ENCODE data around the gene CD86. TPM values are rescaled to one million over a fixed set of nuclear protein-coding genes. Genes with fewer than 3 reads are reported as not detected.

Gene CD86
- total and polyA plus RNA-seq, 2 of the 8 experiments (the other 6 are each of a cell fraction or from before 2014, with no cell fraction given), result 0.12 to 0.30 TPM

DNA sequence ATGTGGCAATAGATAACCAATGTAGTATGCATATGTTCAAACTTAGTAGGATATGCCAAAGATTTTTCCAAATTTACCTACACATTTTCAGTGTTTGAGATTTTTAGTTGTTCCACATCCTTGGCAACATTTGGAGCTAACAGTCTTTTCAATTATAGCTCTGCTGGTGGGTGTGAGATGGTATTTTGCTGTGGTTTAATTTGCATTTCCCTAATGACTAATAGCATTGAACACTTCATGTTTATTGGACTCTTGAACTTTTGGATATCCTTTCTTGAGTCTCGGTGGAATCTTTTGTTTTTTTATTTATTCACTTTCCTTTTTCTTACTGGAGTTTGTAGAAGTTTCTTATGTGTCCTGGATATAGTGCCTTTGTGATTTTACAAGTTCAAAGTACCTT is 22.1 kb upstream of the CD86 start:
- no peak overlapping the region for H2BK120ac ChIP-seq (replicated peaks; ENCODE audit: low read depth, low read length)
- no peaks in the 10 kb centered on the region for H3K36me3 ChIP-seq (ENCODE audit: control insufficient read depth in 2 of 4, insufficient read depth in 4 of 4, low read length in 3 of 4)
- H4K91ac ChIP-seq (replicated peaks; ENCODE audit: insufficient read length, low read length), result no peak overlapping the region
- CTCF ChIA-PET (ENCODE audit: partially characterized antibody), result no interaction called here
- H3K56ac ChIP-seq (replicated peaks; ENCODE audit: insufficient read length, low read depth, low read length), result no peak overlapping the region
- no peak overlapping the region for H3K4me3 ChIP-seq (ENCODE audit: extremely low read depth in 1 of 4, insufficient read depth in 2 of 4, low read depth in 3 of 4, low read length in 4 of 4)
- H3K14ac ChIP-seq (ENCODE audit: insufficient read length), result no peak overlapping the region
- H3K9me3 ChIP-seq (ENCODE audit: insufficient read depth in 2 of 2, low read depth in 1 of 2, low read length in 1 of 2), result peaks cover 14 to 22% of the 10 kb centered on the region in 2 experiments
- H3K4me2 ChIP-seq (ENCODE audit: insufficient read depth in 1 of 2, low read depth in 2 of 2, low read length in 2 of 2), result no peak overlapping the region
- no peaks in the 10 kb centered on the region for H3K79me1 ChIP-seq (ENCODE audit: low read depth, low read length)
- H2BK12ac ChIP-seq (ENCODE audit: low read depth, low read length), result no peak overlapping the region
- H3K79me2 ChIP-seq (ENCODE audit: control insufficient read depth in 1 of 2, insufficient read depth in 2 of 2, low read length in 2 of 2), result no peaks in the 10 kb centered on the region
- H3K23me2 ChIP-seq (ENCODE audit: low read depth, low read length), result no peaks in the 10 kb centered on the region
- H3K9ac ChIP-seq (replicated peaks in 1 of 4; ENCODE audit: extremely low read depth in 1 of 4, low read depth in 3 of 4, low read length in 3 of 4), result no peak overlapping the region
- H4K5ac ChIP-seq (ENCODE audit: insufficient read length, low read depth, low read length), result no peak overlapping the region
- H3K23ac ChIP-seq (ENCODE audit: insufficient read length), result no peak overlapping the region
- no peak overlapping the region for H3K27ac ChIP-seq (ENCODE audit: low read depth, low read length)
- no peaks in the 10 kb centered on the region for H3K27me3 ChIP-seq (replicated peaks in 1 of 4; ENCODE audit: control insufficient read depth in 3 of 4, extremely low read depth in 1 of 4, insufficient read depth in 3 of 4, low read length in 3 of 4)
- H3K4ac ChIP-seq (replicated peaks; ENCODE audit: insufficient read length, low read depth, low read length), result no peak overlapping the region
- POLR2A ChIA-PET (ENCODE audit: partially characterized antibody), result no interaction called here
- DNase-seq (ENCODE audit: low read depth in 1 of 2, low spot score in 2 of 2) (no peak), FAIRE-seq (no peak)
- H3K4me1 ChIP-seq (replicated peaks in 1 of 4; ENCODE audit: control insufficient read depth in 3 of 4, insufficient read depth in 4 of 4, low read length in 3 of 4), result no peaks in the 10 kb centered on the region
- no peak overlapping the region for H4K8ac ChIP-seq (ENCODE audit: extremely low read depth, insufficient read depth, low read length)
- TF ChIP-seq GTF2F1 (IDR thresholded peaks at IDR 0.05; ENCODE audit: borderline replicate concordance, low read depth, low read length) (no peak), BRCA1 (IDR thresholded peaks at IDR 0.05; ENCODE audit: low read depth, low read length) (no peak), HDAC6 (IDR thresholded peaks at IDR 0.05; ENCODE audit: low read depth, low read length) (no peak), RFX5 (IDR thresholded peaks at IDR 0.05; ENCODE audit: borderline replicate concordance, low read depth, low read length) (no peak)
- no peak overlapping the region for H2BK15ac ChIP-seq (ENCODE audit: low read length)
- no peak overlapping the region for H2BK5ac ChIP-seq (ENCODE audit: low read depth, low read length)
- no peak overlapping the region for H2AFZ ChIP-seq (ENCODE audit: low read length)
- no peak overlapping the region for H3K18ac ChIP-seq (ENCODE audit: extremely low read depth, low read length)
- H4K20me1 ChIP-seq (replicated peaks in 1 of 2; ENCODE audit: control insufficient read depth in 1 of 2, insufficient read depth in 2 of 2, low read length in 2 of 2), result no peaks in the 10 kb centered on the region
- H2AK5ac ChIP-seq (ENCODE audit: low read depth, low read length), result no peak overlapping the region
- 95% methylated on average over 1 of the region's 1 CpG; no CpG with 5 or more reads in 1 of the 2 experiments for WGBS, 2 experiments (ENCODE audit: extremely low coverage in 1 of 2, insufficient coverage in 1 of 2, insufficient read length in 1 of 2, insufficient replicate concordance in 2 of 2, low coverage in 1 of 2, low lambda C conversion rate in 2 of 2, missing lambda C conversion rate in 1 of 2)
- H2BK20ac ChIP-seq (ENCODE audit: low read length), result no peak overlapping the region
